H1 (cell line): Measurements from ENCODE around the gene GRIN3A. TPM values are rescaled to one million over a fixed set of nuclear protein-coding genes. Genes with fewer than 3 reads are reported as not detected.

Experiments used
- CHD7 ChIP-seq: fragments of 300-600 bp; sonication (generic); IDR thresholded peaks from 2 replicates; pipeline ENCODE4 v1.7.1; 2012; ENCODE audit warnings: low read length, moderate library complexity, mild to moderate bottlenecking, inconsistent platforms; ENCODE audit not compliant: insufficient replicate concordance
- PHF8 ChIP-seq: fragments of 200-600 bp; sonication (generic); conservative IDR thresholded peaks from 2 replicates; pipeline ENCODE4 v1.7.1; 2012; ENCODE audit warnings: low read depth, mild to moderate bottlenecking, inconsistent platforms, low read length, moderate library complexity
- RNF2 ChIP-seq: fragments of 200-900, 300-1000 bp; sonication (generic); IDR thresholded peaks from 2 replicates; pipeline ENCODE4 v1.7.1; 2016; ENCODE audit warnings: borderline replicate concordance, low read depth, mild to moderate bottlenecking, antibody characterized with exemption, low read length; ENCODE audit not compliant: poor library complexity, severe bottlenecking; ENCODE audit errors: missing control alignments
- polyA plus RNA-seq, 7 experiments: library from polyadenylated mRNA; depleted of rRNA in 3 of 7; stranded (reverse) in 5 of 7; unstranded in 2 of 7; fragments of >200 nt in 5 of 7; fragments of 200-250 nt in 2 of 7; gene quantifications; 1 replicate in 5 of 7; 2 replicates in 1 of 7; 4 replicates in 1 of 7; pipeline versions ENCODE4 v1.2.1 to v1.2.3, GENCODE V29; 2011 to 2013; ENCODE audit warnings: missing spikeins in 2 of 7, mixed read lengths in 2 of 7
- total RNA-seq: library from RNA; stranded (reverse); fragmentation: NEBNext Ultra II Directional; extraction: Animal tissue kit (Norgen Biotek cat#: 25700); gene quantifications from 2 replicates; pipeline ENCODE4 v1.2.1, GENCODE V29; 2021

Gene GRIN3A
- total and polyA plus RNA-seq, 2 of the 8 experiments (the other 6 are each of a cell fraction or from before 2014, with no cell fraction given), result 0.04 TPM; not detected in 1

DNA sequence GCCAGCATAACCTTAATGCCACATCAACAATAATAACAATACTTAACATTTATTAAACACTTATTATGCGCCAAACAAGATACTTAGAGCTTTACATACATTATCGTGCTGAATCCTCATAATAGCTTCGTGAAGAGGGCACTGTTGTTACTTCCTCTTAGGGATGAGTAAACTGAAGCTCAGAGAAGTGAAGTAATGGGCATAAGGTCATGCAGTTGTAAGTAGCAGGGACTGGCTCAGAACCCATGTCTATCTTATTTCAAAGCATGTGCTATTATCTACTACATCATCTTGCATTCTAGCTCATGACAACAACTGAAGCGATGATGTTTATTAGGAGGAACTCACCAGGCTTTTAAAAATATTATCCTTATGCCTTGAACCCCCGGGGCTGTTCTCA lies 108.8 kb downstream of the GRIN3A start (continued):
- no peak for TF ChIP-seq CHD7
- no peak for TF ChIP-seq RNF2
- TF ChIP-seq PHF8, result no peak
